ENCODE data around the gene PIK3CA.

Gene PIK3CA

GRCh38 chr3:179158336-179159039, 10.3 kb downstream of the PIK3CA start:
- no peak for TF ChIP-seq CTCF (IDR thresholded peaks at IDR 0.05; ENCODE audit: extremely low read depth, missing control alignments)
- DNase-seq (ENCODE audit: low spot score): no peak

- no peak for DNase-seq (ENCODE audit: low spot score)
- TF ChIP-seq CTCF (IDR thresholded peaks at IDR 0.05; ENCODE audit: extremely low read depth, missing control alignments): no peak
These were observed 15.3 kb downstream of the PIK3CA start for GRCh38 chr3:179163503-179163902.

GRCh38 chr3:179164857-179165256, 16.7 kb downstream of the PIK3CA start:
- DNase-seq (ENCODE audit: low spot score): no peak
- no peak for TF ChIP-seq CTCF (IDR thresholded peaks at IDR 0.05; ENCODE audit: extremely low read depth, missing control alignments)

- no peak for DNase-seq (ENCODE audit: low spot score)
- no peak for TF ChIP-seq CTCF (IDR thresholded peaks at IDR 0.05; ENCODE audit: extremely low read depth, missing control alignments)
These were observed 18.5 kb downstream of the PIK3CA start for GRCh38 chr3:179166561-179167201.

GRCh38 chr3:179168918-179169317, 20.8 kb downstream of the PIK3CA start:
- DNase-seq (ENCODE audit: low spot score): no peak
- no peak for TF ChIP-seq CTCF (IDR thresholded peaks at IDR 0.05; ENCODE audit: extremely low read depth, missing control alignments)

- no peak for TF ChIP-seq CTCF (IDR thresholded peaks at IDR 0.05; ENCODE audit: extremely low read depth, missing control alignments)
- no peak for DNase-seq (ENCODE audit: low spot score)
These were observed 24.4 kb downstream of the PIK3CA start for GRCh38 chr3:179172546-179172945.

GRCh38 chr3:179174316-179174715, 26.2 kb downstream of the PIK3CA start:
- no peak for TF ChIP-seq CTCF (IDR thresholded peaks at IDR 0.05; ENCODE audit: extremely low read depth, missing control alignments)
- DNase-seq (ENCODE audit: low spot score): no peak
